Subcutaneous adipose tissue (tissue), 4 donors: ENCODE results near the gene FAM83F. TPM values are rescaled to one million over a fixed set of nuclear protein-coding genes. Genes with fewer than 3 reads are reported as not detected.

Experiments used
- total RNA-seq, 4 donors: library from RNA; depleted of rRNA; stranded (reverse); fragments of >200 nt; gene quantifications; one replicate each; pipeline ENCODE4 v1.1.0, GENCODE V29; 2016
- TF ChIP-seq, protein P1 (sequence below): fragments of 450-650 bp; IDR thresholded peaks from one replicate; pipeline ENCODE4 v1.5.1; 2016; ENCODE audit warnings: low read depth, mild to moderate bottlenecking, control low read depth, antibody characterized with exemption, moderate library complexity

FAM83F gene
- total RNA-seq, 4 donors from 2014 or later, result 0.17 to 6.8 (median 3.0) TPM

DNA sequence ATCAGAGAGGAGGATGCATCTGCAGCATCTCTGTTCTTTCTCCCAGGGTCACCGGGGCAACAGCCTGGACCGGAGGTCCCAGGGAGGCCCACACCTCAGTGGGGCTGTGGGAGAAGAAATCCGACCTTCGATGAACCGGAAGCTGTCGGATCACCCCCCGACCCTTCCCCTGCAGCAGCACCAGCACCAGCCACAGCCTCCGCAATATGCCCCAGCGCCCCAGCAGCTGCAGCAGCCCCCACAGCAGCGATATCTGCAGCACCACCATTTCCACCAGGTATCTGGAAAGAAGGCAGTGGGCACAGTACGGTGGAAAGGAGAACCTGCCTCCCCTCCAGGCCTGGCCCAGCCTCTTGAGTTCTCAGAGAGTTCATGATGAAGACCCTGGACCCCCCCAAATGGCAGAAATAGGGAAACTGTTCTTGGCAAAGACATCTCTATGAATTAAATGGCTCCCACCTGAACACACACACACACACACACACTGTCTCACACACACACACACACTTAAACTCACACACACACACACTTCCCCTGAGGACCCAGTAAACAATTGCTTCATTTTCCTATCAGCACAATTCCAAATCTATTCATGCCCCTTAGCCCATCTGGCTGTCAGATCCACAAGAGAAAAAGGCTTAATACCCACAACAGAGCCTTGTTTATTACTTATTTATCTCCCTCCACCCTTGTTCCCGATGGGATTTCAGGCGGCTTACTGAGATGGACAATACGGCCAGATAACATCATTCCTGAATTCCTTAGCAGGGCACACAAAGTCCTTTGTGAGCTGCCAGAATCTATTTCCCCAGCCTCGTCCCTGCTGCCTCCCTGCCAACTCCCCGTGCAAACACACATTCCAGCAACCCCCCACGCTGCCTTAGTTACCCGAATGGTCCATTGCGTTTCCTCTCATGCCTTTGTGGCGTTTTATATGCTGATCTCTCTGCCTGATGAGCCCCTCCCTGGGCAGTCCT lies 26.5 kb upstream of the FAM83F start:
- TF ChIP-seq, protein P1, sequence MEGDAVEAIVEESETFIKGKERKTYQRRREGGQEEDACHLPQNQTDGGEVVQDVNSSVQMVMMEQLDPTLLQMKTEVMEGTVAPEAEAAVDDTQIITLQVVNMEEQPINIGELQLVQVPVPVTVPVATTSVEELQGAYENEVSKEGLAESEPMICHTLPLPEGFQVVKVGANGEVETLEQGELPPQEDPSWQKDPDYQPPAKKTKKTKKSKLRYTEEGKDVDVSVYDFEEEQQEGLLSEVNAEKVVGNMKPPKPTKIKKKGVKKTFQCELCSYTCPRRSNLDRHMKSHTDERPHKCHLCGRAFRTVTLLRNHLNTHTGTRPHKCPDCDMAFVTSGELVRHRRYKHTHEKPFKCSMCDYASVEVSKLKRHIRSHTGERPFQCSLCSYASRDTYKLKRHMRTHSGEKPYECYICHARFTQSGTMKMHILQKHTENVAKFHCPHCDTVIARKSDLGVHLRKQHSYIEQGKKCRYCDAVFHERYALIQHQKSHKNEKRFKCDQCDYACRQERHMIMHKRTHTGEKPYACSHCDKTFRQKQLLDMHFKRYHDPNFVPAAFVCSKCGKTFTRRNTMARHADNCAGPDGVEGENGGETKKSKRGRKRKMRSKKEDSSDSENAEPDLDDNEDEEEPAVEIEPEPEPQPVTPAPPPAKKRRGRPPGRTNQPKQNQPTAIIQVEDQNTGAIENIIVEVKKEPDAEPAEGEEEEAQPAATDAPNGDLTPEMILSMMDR, result no peak

DNA sequence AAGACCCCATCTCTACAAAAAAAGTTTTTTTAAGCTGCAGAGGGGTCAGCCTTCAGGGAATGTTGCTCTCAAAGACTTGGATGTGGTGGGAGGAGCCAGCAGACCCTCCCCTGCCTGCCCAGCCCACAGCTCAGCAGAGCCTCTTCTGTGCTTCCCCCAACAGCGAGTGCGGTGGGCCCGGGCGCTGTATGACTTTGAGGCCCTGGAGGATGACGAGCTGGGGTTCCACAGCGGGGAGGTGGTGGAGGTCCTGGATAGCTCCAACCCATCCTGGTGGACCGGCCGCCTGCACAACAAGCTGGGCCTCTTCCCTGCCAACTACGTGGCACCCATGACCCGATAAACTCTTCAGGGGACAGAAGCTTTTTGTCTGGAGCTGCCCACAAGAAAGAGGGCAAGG lies 24.0 kb upstream of the FAM83F start:
- TF ChIP-seq, protein P1, result no peak

DNA sequence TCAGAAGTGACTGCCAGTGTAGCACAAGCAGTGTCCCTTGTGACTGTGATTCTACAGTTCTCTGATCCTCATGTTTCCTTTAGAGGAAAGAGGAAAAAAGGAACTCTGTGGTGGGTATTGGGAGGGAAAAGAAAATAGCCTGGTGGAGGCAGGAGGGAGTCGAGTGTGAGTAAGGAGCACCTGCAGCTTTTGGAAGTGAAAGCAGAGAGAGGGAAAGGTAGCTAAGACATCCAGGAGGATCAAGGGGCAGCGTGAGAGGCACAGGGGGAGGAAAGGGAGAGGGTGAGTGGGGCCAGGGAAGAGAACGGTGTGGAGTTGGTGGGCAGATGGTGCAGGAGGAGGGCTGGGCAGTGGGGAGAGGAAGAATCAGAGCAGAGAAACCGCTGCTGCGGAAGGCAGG lies 22.1 kb upstream of the FAM83F start:
- TF ChIP-seq, protein P1, result no peak

DNA sequence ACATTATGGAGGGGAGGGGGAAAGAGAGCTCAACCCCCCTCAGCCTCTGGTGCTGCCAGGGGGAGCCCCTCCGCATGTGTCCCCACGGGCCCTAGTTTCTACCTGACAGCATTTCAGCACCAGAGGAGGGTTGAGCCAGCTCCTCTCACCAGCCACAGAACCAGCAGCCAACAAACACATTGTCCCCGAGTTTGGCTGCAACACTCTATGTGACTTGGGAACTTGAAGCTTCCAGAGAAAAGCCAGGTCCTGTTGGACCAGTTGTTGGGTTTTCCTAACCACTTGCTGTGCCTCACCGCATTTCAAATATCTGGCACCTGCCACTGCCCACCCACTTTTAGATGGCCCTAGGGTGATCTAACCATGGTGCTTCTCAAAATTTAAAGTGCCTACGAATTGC lies 21.1 kb upstream of the FAM83F start:
- TF ChIP-seq, protein P1, result no peak

DNA sequence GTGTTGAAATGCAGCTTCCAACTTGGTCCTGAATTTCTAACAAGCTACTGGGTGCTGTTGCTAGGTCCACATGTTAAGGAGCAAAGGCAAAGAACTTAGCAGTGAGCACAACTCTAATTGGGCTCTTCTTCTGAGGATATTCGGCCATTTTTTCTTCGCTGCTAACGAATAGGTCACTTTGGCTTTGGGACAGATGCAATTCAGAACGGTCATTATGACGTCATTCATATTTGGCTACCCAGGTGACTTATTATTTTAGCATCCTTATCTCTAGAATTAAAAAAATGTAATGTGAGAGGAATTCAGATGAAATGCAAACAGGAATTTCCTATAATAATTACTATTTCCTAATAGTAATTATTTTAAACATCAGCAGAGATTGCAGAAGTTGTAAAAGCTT lies 20.7 kb upstream of the FAM83F start:
- TF ChIP-seq, protein P1, result no peak

DNA sequence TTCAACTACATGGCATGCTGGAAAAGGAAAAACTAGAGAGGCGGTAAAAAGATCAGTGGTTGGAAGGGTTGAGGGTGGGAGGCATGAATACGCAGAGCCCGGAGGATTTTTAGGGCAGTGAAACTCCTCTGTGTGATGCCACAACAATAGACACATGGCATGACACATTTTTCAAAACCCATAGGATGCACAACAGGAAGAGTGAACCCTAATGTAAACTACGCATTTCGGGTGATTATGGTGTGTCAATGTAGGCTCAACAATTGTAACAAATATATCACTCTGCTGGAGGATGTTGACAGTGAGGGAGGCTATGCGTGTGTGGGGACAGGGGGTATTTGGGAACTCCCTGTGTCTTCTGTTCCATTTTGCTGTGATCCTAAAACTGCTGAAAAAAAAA lies 15.7 kb upstream of the FAM83F start:
- TF ChIP-seq, protein P1, result no peak

DNA sequence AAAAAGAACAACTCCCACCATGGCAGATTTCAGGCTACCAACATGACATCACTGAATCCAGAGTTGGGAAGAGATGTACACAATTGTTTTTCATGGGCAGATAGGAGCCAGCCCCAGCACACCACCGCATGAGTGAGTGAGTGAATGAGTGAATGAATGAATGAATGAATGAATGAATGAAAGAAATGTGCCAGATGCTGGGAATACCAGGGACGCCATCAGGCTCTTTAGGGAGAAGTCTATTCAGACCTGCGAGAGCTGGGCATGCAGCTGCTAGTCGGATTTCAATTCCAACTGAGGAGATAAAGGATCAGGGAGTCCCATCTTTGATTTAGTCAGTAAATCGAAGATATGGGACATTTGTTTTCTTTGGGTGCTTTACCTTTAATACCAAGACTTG lies 15.3 kb upstream of the FAM83F start:
- TF ChIP-seq, protein P1, result no peak
